Panc1 (cell line): Measurements from ENCODE around the gene MFGE8. TPM values are rescaled to one million over a fixed set of nuclear protein-coding genes. Genes with fewer than 3 reads are reported as not detected.

Source experiments
- ATAC-seq: fragments of 200-7000 bp; cut with Tn5 transposase; 2 replicates; pipeline ENCODE4 v1.9.1; 2020; ENCODE audit warnings: mild to moderate bottlenecking, moderate library complexity
- BruUV-seq: library from RNA; stranded (reverse); fragments of 400-500 nt; replicated peaks from 2 replicates; lab custom pipeline; 2021; lab: Mats Ljungman, UMichigan
- CTCF ChIA-PET: fragments of 300-600 bp; sonication (Branson Sonifier 250); formaldehyde crosslinking; loops from one replicate; lab custom pipeline; 2022; ENCODE audit warnings: antibody characterized with exemption; lab: Charles Lee
- POLR2A ChIA-PET: fragments of 300-600 bp; sonication (Branson Sonifier 250); formaldehyde crosslinking; loops from one replicate; lab custom pipeline; 2022; ENCODE audit warnings: antibody characterized with exemption; lab: Charles Lee
- DNase-seq: peaks from one replicate; pipeline ENCODE4 v3.0.0-alpha.2; 2010; ENCODE audit warnings: low read depth, low spot score
- H3K27ac ChIP-seq: 2 replicates; pipeline ENCODE4 v1.5.1; 2011; ENCODE audit warnings: mild to moderate bottlenecking, low read length, inconsistent platforms
- H3K27me3 ChIP-seq: fragments of 200-500 bp; sonication (Bioruptor generic); 2 replicates; pipeline ENCODE4 v1.6.0; 2014; ENCODE audit warnings: low read length, inconsistent platforms; ENCODE audit not compliant: control insufficient read depth, insufficient read depth
- H3K36me3 ChIP-seq: fragments of 200-500 bp; sonication (Bioruptor generic); 2 replicates; pipeline ENCODE4 v1.5.1; 2014; ENCODE audit warnings: inconsistent platforms, mild to moderate bottlenecking, low read length, moderate library complexity; ENCODE audit not compliant: control insufficient read depth, insufficient read depth
- H3K4me1 ChIP-seq: 2 replicates; pipeline ENCODE4 v1.5.1; 2011; ENCODE audit warnings: inconsistent platforms, mild to moderate bottlenecking, low read length, moderate library complexity; ENCODE audit not compliant: control insufficient read depth, insufficient read depth
- H3K4me3 ChIP-seq, 2 experiments: 2 replicates each; pipeline ENCODE4 v1.5.1; 2011 to 2012; ENCODE audit warnings: low read depth in 2 of 2, low read length in 2 of 2, mild to moderate bottlenecking in 2 of 2, inconsistent platforms in 1 of 2, moderate library complexity in 1 of 2
- H3K9me3 ChIP-seq: fragments of 200-500 bp; sonication (Bioruptor generic); 2 replicates; pipeline ENCODE4 v1.5.1; 2014; ENCODE audit warnings: low read depth, mild to moderate bottlenecking, inconsistent platforms, low read length, moderate library complexity; ENCODE audit not compliant: control insufficient read depth, insufficient read depth
- CTCF ChIP-seq: fragments of 450-650 bp; IDR thresholded peaks from 2 replicates; pipeline ENCODE4 v1.5.1; 2017; ENCODE audit warnings: mild to moderate bottlenecking
- POLR2AphosphoS5 ChIP-seq: IDR thresholded peaks from 2 replicates; pipeline ENCODE4 v1.6.1; 2012; ENCODE audit warnings: mild to moderate bottlenecking, low read depth, low read length, moderate library complexity
- SIN3A ChIP-seq: IDR thresholded peaks from 2 replicates; pipeline ENCODE4 v1.6.1; 2012; ENCODE audit warnings: low read depth, mild to moderate bottlenecking, low read length, moderate library complexity, borderline replicate concordance; ENCODE audit not compliant: insufficient read depth
- TCF7L2 ChIP-seq: IDR thresholded peaks from 2 replicates; pipeline ENCODE4 v1.6.1; 2011; ENCODE audit warnings: mild to moderate bottlenecking, low read depth, low read length, inconsistent platforms
- in situ Hi-C: cut with HindIII; loops from 2 replicates; pipeline ENCODE4 v1.10.0; 2016; ENCODE audit warnings: low sequenced_read_pairs, low pct_unique_long_range_greater_than_20kb
- intact Hi-C: fragments of 100-400 bp; cut with micrococcal nuclease; formaldehyde crosslinking; loops from one replicate; pipeline ENCODE4 v1.10.0; 2022; ENCODE audit not compliant: unreplicated experiment
- total RNA-seq: library from RNA; stranded (reverse); gene quantifications from one replicate; pipeline ENCODE4 v1.2.1, GENCODE V29; 2021; ENCODE audit not compliant: unreplicated experiment
- TF ChIP-seq, protein P1 (sequence below), 2 experiments: IDR thresholded peaks; 2 replicates each; pipeline ENCODE4 v1.6.1; 2011 to 2012; ENCODE audit warnings: low read depth in 2 of 2, control low read depth in 1 of 2, low read length in 1 of 2, mild to moderate bottlenecking in 1 of 2, moderate library complexity in 1 of 2; ENCODE audit not compliant: insufficient read depth in 1 of 2

MFGE8 gene
- total RNA-seq, 1 experiment from 2014 or later, result 1,799 TPM

DNA sequence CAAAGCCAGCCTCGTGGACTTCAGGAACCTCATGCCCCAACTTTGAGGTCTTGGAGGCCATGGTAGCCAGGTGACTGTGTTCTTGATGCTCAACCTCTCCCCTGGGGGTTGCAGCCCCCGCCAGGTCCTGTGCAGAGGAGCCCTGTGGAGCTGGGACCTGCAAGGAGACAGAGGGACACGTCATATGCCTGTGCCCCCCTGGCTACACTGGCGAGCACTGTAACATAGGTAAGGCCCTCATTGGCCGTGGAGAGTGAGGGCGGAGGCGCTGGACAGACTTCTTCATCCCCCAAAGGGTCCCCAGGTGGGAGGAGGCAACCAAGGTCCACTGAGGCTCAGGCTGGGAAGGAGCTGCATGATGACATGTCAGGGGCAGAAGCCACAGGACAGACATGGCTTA, 53.0 kb downstream of the MFGE8 start:
- Histone ChIP-seq H3K27ac (no peak overlapping the region), H3K4me1 (no peaks in the 10 kb centered on the region), H3K36me3 (no peaks in the 10 kb centered on the region), H3K9me3 (no peaks in the 10 kb centered on the region), H3K4me3 (no peak overlapping the region), H3K27me3 (peaks cover 1% of the 10 kb centered on the region)
- in situ Hi-C loops, result no loop called here
- BruUV-seq, result no TSS peak
- intact Hi-C loops, result no loop called here
- ChIA-PET POLR2A (no interaction called here), CTCF (no interaction called here)
- no peak for DNase-seq
- ATAC-seq, result no peak
- TF ChIP-seq, protein P1, sequence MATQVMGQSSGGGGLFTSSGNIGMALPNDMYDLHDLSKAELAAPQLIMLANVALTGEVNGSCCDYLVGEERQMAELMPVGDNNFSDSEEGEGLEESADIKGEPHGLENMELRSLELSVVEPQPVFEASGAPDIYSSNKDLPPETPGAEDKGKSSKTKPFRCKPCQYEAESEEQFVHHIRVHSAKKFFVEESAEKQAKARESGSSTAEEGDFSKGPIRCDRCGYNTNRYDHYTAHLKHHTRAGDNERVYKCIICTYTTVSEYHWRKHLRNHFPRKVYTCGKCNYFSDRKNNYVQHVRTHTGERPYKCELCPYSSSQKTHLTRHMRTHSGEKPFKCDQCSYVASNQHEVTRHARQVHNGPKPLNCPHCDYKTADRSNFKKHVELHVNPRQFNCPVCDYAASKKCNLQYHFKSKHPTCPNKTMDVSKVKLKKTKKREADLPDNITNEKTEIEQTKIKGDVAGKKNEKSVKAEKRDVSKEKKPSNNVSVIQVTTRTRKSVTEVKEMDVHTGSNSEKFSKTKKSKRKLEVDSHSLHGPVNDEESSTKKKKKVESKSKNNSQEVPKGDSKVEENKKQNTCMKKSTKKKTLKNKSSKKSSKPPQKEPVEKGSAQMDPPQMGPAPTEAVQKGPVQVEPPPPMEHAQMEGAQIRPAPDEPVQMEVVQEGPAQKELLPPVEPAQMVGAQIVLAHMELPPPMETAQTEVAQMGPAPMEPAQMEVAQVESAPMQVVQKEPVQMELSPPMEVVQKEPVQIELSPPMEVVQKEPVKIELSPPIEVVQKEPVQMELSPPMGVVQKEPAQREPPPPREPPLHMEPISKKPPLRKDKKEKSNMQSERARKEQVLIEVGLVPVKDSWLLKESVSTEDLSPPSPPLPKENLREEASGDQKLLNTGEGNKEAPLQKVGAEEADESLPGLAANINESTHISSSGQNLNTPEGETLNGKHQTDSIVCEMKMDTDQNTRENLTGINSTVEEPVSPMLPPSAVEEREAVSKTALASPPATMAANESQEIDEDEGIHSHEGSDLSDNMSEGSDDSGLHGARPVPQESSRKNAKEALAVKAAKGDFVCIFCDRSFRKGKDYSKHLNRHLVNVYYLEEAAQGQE (IDR thresholded peaks at IDR 0.05; ENCODE audit: insufficient read depth in 1 of 2, low read depth in 2 of 2, low read length in 1 of 2), result no peak
- TF ChIP-seq TCF7L2 (no peak), CTCF (no peak), POLR2AphosphoS5 (no peak), SIN3A (no peak)

- H3K4me1 ChIP-seq, result no peaks in the 10 kb centered on the region
- ChIA-PET CTCF (no interaction called here), POLR2A (no interaction called here)
- H3K4me3 ChIP-seq, result no peak overlapping the region
- TF ChIP-seq CTCF, result no peak
- TF ChIP-seq POLR2AphosphoS5, result no peak
- TF ChIP-seq TCF7L2, result no peak
- TF ChIP-seq, protein P1 (IDR thresholded peaks at IDR 0.05; ENCODE audit: insufficient read depth in 1 of 2, low read depth in 2 of 2, low read length in 1 of 2), result no peak
- TF ChIP-seq SIN3A, result no peak
- peaks cover 5% of the 10 kb centered on the region for H3K27me3 ChIP-seq
- no TSS peak for BruUV-seq
- in situ Hi-C loops, result no loop called here
- H3K9me3 ChIP-seq, result no peaks in the 10 kb centered on the region
- intact Hi-C loops, result no loop called here
- DNase-seq, result no peak
- no peak overlapping the region for H3K27ac ChIP-seq
- no peaks in the 10 kb centered on the region for H3K36me3 ChIP-seq
- no peak for ATAC-seq
Observed at GRCh38 chr15:88859550-88859949, 53.6 kb downstream of the MFGE8 start.
